ENCODE measurements around the gene NAA50.

GRCh38 chr3:113684271-113684819, 61.7 kb downstream of the NAA50 start:
- TF ChIP-seq CTCF (conservative IDR thresholded peaks at IDR 0.05 in 1 of 2, IDR thresholded peaks at IDR 0.05 in 1 of 2; ENCODE audit: extremely low read depth in 1 of 2, insufficient read depth in 1 of 2, low read depth in 1 of 2, low read length in 2 of 2) (no peak), EZH2 (IDR thresholded peaks at IDR 0.05; ENCODE audit: borderline replicate concordance, low read length) (no peak)
